Fibroblast of skin of left quadriceps (primary cell): Measurements from ENCODE around the gene MORN1.

Source experiments
- DNase-seq, 2 experiments: peaks; one replicate each; pipeline ENCODE4 v3.0.0-alpha.2; 2013; ENCODE audit warnings: low read depth in 2 of 2

MORN1 gene

GRCh38 chr1:2292725-2293450 is 98.5 kb downstream of the MORN1 start:
- DNase-seq: no peak

- no peak for DNase-seq
Measured at GRCh38 chr1:2291577-2291976, 99.8 kb downstream of the MORN1 start.

GRCh38 chr1:2290595-2291510 is 100.5 kb downstream of the MORN1 start:
- DNase-seq: peak; percentile 94

- no peak for DNase-seq
Measured at GRCh38 chr1:2290171-2290578, 101.2 kb downstream of the MORN1 start.

GRCh38 chr1:2289607-2290006 is 101.7 kb downstream of the MORN1 start:
- no peak for DNase-seq

GRCh38 chr1:2288816-2289536 is 102.4 kb downstream of the MORN1 start:
- DNase-seq: no peak

- DNase-seq: no peak
Measured at GRCh38 chr1:2288311-2288710, 103.0 kb downstream of the MORN1 start.

- DNase-seq: no peak
Measured at GRCh38 chr1:2287649-2288048, 103.7 kb downstream of the MORN1 start.

- no peak for DNase-seq
Measured at GRCh38 chr1:2286923-2287322, 104.4 kb downstream of the MORN1 start.

- DNase-seq: no peak
Measured at GRCh38 chr1:2284932-2285331, 106.4 kb downstream of the MORN1 start.

- DNase-seq: no peak
Measured at GRCh38 chr1:2283991-2284895, 107.1 kb downstream of the MORN1 start.

- no peak for DNase-seq
Measured at GRCh38 chr1:2283371-2283990, 107.9 kb downstream of the MORN1 start.

- DNase-seq: no peak
Measured at GRCh38 chr1:2282556-2283270, 108.6 kb downstream of the MORN1 start.

- DNase-seq: no peak
Measured at GRCh38 chr1:2279817-2280216, 111.5 kb downstream of the MORN1 start.

GRCh38 chr1:2279210-2279639 is 112.1 kb downstream of the MORN1 start:
- DNase-seq: peak; percentile 99

GRCh38 chr1:2278591-2279209 is 112.7 kb downstream of the MORN1 start:
- DNase-seq: no peak

GRCh38 chr1:2277741-2278488 is 113.4 kb downstream of the MORN1 start:
- no peak for DNase-seq

GRCh38 chr1:2276803-2277580 is 114.4 kb downstream of the MORN1 start:
- peak in 1 of 2 experiments; percentile 41 for DNase-seq
